ENCODE results near the gene GLG1. TPM values are rescaled to one million over a fixed set of nuclear protein-coding genes. Genes with fewer than 3 reads are reported as not detected.

The GLG1 gene
- total and polyA plus RNA-seq, 2 donors (not counting 3 experiments of a cell fraction or from before 2014, with no cell fraction given): 86.3 to 165 TPM

DNA sequence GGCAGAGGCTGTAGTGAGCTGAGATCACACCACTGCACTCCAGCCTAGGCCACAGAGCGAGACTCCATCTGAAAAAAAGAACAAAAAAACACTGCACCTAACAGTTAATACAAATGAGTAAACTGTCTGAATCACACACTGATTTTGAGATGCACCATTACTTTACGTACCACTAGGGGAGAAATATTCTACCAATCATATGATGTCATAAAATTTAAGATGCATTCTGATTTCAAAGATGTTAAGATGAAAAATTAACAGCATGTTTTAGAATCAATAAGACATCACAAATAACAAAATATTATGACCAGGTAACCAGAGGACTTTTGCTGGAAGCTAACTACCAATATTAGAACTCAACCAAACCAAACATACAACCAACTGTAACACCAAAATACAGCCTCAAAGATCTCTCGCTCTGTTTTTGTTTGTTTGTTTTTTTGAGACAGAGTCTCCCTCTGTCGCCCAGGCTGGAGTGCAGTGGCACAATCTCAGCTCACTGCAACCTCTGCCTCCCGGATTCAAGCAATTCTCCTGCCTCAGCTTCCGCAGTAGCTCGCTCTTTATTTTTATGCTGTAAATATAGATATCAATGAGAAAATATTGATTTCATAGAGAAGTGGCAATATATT, 31.6 kb downstream of the GLG1 start:
- H4K20me1 ChIP-seq (replicated peaks; ENCODE audit: control insufficient read depth, extremely low read depth, insufficient read depth, low read length): peaks cover 3% of the 10 kb centered on the region
- POLR2A ChIA-PET: no interaction called here
- H3K9me1 ChIP-seq (replicated peaks; ENCODE audit: control insufficient read depth, extremely low read depth, insufficient read depth, low read length): no peaks in the 10 kb centered on the region
- DNase-seq (ENCODE audit: low read depth, low spot score): no peak
- no peak overlapping the region for H3K4me3 ChIP-seq (replicated peaks in 1 of 3; ENCODE audit: insufficient read depth in 1 of 3, low read depth in 1 of 3, low read length in 3 of 3)
- peaks cover 16% of the 10 kb centered on the region for H3K4me1 ChIP-seq (ENCODE audit: control insufficient read depth, extremely low read depth, insufficient read depth, low read length)
- CTCF ChIA-PET: interaction anchor here (1.7 kb wide), 1 partner anchor 9 kb away, joined by 7 read pairs; no protein-coding TSS in a partner anchor
- H2AFZ ChIP-seq (ENCODE audit: low read depth, low read length): no peak overlapping the region
- dilution Hi-C loops (cut with MboI; ENCODE audit: extremely low pct_ligation_motif_present, low sequenced_read_pairs): no loop called here
- intact Hi-C loops (cut with micrococcal nuclease): no loop called here
- H3K36me3 ChIP-seq (ENCODE audit: control insufficient read depth in 2 of 2, extremely low read depth in 1 of 2, insufficient read depth in 2 of 2, low read length in 2 of 2): no peaks in the 10 kb centered on the region
- H3K4me2 ChIP-seq (ENCODE audit: insufficient read depth, low read length): no peak overlapping the region
- no peaks in the 10 kb centered on the region for H3K27me3 ChIP-seq (ENCODE audit: control insufficient read depth in 2 of 2, insufficient read depth in 2 of 2, low read length in 2 of 2)
- H3K27ac ChIP-seq (ENCODE audit: insufficient read depth, low read depth, low read length): no peak overlapping the region
- FAIRE-seq: no peak
- peaks cover 76% of the 10 kb centered on the region for H3K79me2 ChIP-seq (ENCODE audit: control insufficient read depth, insufficient read depth, low read length)
- H3K9ac ChIP-seq (replicated peaks; ENCODE audit: extremely low read depth, insufficient read depth, low read length): no peak overlapping the region
- no peak for TF ChIP-seq JUN (IDR thresholded peaks at IDR 0.05; ENCODE audit: borderline replicate concordance, insufficient read depth, insufficient read length, low read depth)
- TF ChIP-seq MYC (IDR thresholded peaks at IDR 0.05; ENCODE audit: low read depth, low read length): no peak
- TF ChIP-seq EZH2 (IDR thresholded peaks at IDR 0.05; ENCODE audit: borderline replicate concordance, low read depth, low read length, severe bottlenecking): no peak
- TF ChIP-seq POLR2AphosphoS5 (IDR thresholded peaks at IDR 0.05; ENCODE audit: insufficient read depth, low read depth, low read length): no peak
- TF ChIP-seq GATA2 (IDR thresholded peaks at IDR 0.05; ENCODE audit: insufficient read depth, insufficient read length, low read depth, low read length): no peak
- no peak for TF ChIP-seq FOS (IDR thresholded peaks at IDR 0.05; ENCODE audit: borderline replicate concordance, insufficient read depth, low read length)
- BruUV-seq (replicated peaks): no TSS peak
- H3K9me3 ChIP-seq (replicated peaks; ENCODE audit: control insufficient read depth, insufficient read depth, low read length): no peaks in the 10 kb centered on the region

DNA sequence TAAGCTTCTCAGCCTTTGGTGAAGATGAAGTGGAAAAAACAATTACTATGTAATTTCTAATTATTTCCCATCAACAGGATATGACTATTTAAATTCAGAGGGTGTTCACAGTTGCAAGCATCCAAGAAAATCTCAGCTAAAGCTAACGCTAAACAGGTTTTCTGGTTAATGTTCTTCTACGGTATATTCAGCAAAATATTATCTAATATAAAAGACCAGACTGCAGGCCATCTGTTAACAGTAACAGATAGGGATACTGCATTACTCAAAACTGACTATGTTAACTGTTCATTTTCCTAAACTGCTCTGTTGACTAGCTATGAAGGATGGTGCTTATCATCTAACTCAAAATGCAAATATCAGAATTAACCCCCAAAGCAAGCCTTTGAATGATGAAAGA, 32.8 kb downstream of the GLG1 start:
- FAIRE-seq: no peak
- H3K36me3 ChIP-seq (ENCODE audit: control insufficient read depth in 2 of 2, extremely low read depth in 1 of 2, insufficient read depth in 2 of 2, low read length in 2 of 2): no peaks in the 10 kb centered on the region
- intact Hi-C loops (cut with micrococcal nuclease) (no loop called here), dilution Hi-C loops (cut with MboI; ENCODE audit: extremely low pct_ligation_motif_present, low sequenced_read_pairs) (no loop called here)
- no peak overlapping the region for H3K27ac ChIP-seq (ENCODE audit: insufficient read depth, low read depth, low read length)
- no peaks in the 10 kb centered on the region for H3K9me1 ChIP-seq (replicated peaks; ENCODE audit: control insufficient read depth, extremely low read depth, insufficient read depth, low read length)
- no peak overlapping the region for H3K4me3 ChIP-seq (replicated peaks in 1 of 3; ENCODE audit: insufficient read depth in 1 of 3, low read depth in 1 of 3, low read length in 3 of 3)
- no peak for DNase-seq (ENCODE audit: low read depth, low spot score)
- H4K20me1 ChIP-seq (replicated peaks; ENCODE audit: control insufficient read depth, extremely low read depth, insufficient read depth, low read length): peaks cover 4% of the 10 kb centered on the region
- ChIA-PET POLR2A (interaction anchor here (1.3 kb wide), 1 partner anchor 12 kb away, joined by 3 read pairs; no protein-coding TSS in a partner anchor), CTCF (interaction anchor here (0.7 to 1.7 kb wide), 3 partner anchors 10 to 109 kb away, joined by 3 to 7 read pairs (median 3); no protein-coding TSS in a partner anchor)
- no TSS peak for BruUV-seq (replicated peaks)
- H3K9ac ChIP-seq (replicated peaks; ENCODE audit: extremely low read depth, insufficient read depth, low read length): no peak overlapping the region
- H3K9me3 ChIP-seq (replicated peaks; ENCODE audit: control insufficient read depth, insufficient read depth, low read length): no peaks in the 10 kb centered on the region
- peaks cover 15% of the 10 kb centered on the region for H3K4me1 ChIP-seq (ENCODE audit: control insufficient read depth, extremely low read depth, insufficient read depth, low read length)
- H3K4me2 ChIP-seq (ENCODE audit: insufficient read depth, low read length): no peak overlapping the region
- peaks cover 76% of the 10 kb centered on the region for H3K79me2 ChIP-seq (ENCODE audit: control insufficient read depth, insufficient read depth, low read length)
- no peak overlapping the region for H2AFZ ChIP-seq (ENCODE audit: low read depth, low read length)
- H3K27me3 ChIP-seq (ENCODE audit: control insufficient read depth in 2 of 2, insufficient read depth in 2 of 2, low read length in 2 of 2): no peaks in the 10 kb centered on the region
- TF ChIP-seq POLR2AphosphoS5 (IDR thresholded peaks at IDR 0.05; ENCODE audit: insufficient read depth, low read depth, low read length): no peak
- TF ChIP-seq, protein P1, sequence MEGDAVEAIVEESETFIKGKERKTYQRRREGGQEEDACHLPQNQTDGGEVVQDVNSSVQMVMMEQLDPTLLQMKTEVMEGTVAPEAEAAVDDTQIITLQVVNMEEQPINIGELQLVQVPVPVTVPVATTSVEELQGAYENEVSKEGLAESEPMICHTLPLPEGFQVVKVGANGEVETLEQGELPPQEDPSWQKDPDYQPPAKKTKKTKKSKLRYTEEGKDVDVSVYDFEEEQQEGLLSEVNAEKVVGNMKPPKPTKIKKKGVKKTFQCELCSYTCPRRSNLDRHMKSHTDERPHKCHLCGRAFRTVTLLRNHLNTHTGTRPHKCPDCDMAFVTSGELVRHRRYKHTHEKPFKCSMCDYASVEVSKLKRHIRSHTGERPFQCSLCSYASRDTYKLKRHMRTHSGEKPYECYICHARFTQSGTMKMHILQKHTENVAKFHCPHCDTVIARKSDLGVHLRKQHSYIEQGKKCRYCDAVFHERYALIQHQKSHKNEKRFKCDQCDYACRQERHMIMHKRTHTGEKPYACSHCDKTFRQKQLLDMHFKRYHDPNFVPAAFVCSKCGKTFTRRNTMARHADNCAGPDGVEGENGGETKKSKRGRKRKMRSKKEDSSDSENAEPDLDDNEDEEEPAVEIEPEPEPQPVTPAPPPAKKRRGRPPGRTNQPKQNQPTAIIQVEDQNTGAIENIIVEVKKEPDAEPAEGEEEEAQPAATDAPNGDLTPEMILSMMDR (IDR thresholded peaks at IDR 0.05; ENCODE audit: extremely low read depth in 1 of 2, insufficient read depth in 1 of 2, low read depth in 1 of 2, low read length in 2 of 2): no peak
- no peak for TF ChIP-seq JUN (IDR thresholded peaks at IDR 0.05; ENCODE audit: borderline replicate concordance, insufficient read depth, insufficient read length, low read depth)
- no peak for TF ChIP-seq GATA2 (IDR thresholded peaks at IDR 0.05; ENCODE audit: insufficient read depth, insufficient read length, low read depth, low read length)
- no peak for TF ChIP-seq EZH2 (IDR thresholded peaks at IDR 0.05; ENCODE audit: borderline replicate concordance, low read depth, low read length, severe bottlenecking)
- no peak for TF ChIP-seq MYC (IDR thresholded peaks at IDR 0.05; ENCODE audit: low read depth, low read length)
- no peak for TF ChIP-seq POLR2A (IDR thresholded peaks at IDR 0.05; ENCODE audit: low read depth, low read length)
- TF ChIP-seq, protein P2, sequence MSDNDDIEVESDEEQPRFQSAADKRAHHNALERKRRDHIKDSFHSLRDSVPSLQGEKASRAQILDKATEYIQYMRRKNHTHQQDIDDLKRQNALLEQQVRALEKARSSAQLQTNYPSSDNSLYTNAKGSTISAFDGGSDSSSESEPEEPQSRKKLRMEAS (IDR thresholded peaks at IDR 0.05; ENCODE audit: insufficient read depth, insufficient read length): no peak
- TF ChIP-seq FOS (IDR thresholded peaks at IDR 0.05; ENCODE audit: borderline replicate concordance, insufficient read depth, low read length): no peak

Data from endothelial cell of umbilical vein (primary cell).